HepG2 (cell line): ENCODE results near the gene HES2. TPM values are rescaled to one million over a fixed set of nuclear protein-coding genes. Genes with fewer than 3 reads are reported as not detected.

Experiments used
- ATAC-seq: fragments of 200-7000 bp; cut with Tn5 transposase; 3 replicates; pipeline ENCODE4 v1.9.1; 2020; ENCODE audit warnings: mild to moderate bottlenecking, moderate library complexity
- BruUV-seq: library from RNA; stranded (reverse); fragments of 400-500 nt; replicated peaks from 2 replicates; lab custom pipeline; 2021; lab: Mats Ljungman, UMichigan
- CTCF ChIA-PET: fragments of 300-600 bp; formaldehyde crosslinking; extraction: SDS; loops from one replicate; lab custom pipeline; 2021; ENCODE audit warnings: low total read pairs, inconsistent platforms, low intra/inter-chr PET ratio; lab: Yijun Ruan, JAX
- POLR2A ChIA-PET: fragments of 350-600 bp; sonication (Branson Sonifier 250); formaldehyde crosslinking; loops from one replicate; lab custom pipeline; 2020; ENCODE audit warnings: antibody characterized with exemption, inconsistent platforms; lab: Yijun Ruan, JAX
- DNase-seq: peaks from one replicate; pipeline ENCODE4 v3.0.0-alpha.2; 2015; ENCODE audit warnings: low spot score
- FAIRE-seq: peaks from 3 replicates; lab custom pipeline; 2011; peaks lifted over from hg19 to GRCh38; lab: Jason Lieb, UNC
- H2AFZ ChIP-seq: one replicate; pipeline ENCODE4 v1.6.1; 2011; ENCODE audit warnings: low read length, inconsistent platforms
- H3K27ac ChIP-seq: fragments of 300-600 bp; 3 replicates; pipeline ENCODE4 v1.8.0; 2011; ENCODE audit warnings: mixed run types, mild to moderate bottlenecking, mixed read lengths, low read length, inconsistent platforms; ENCODE audit not compliant: insufficient read depth; ENCODE audit errors: extremely low read length
- H3K27me3 ChIP-seq, 2 experiments: fragments of 200-600 bp in 1 of 2; 2 replicates in 1 of 2; 3 replicates in 1 of 2; pipeline versions ENCODE4 v1.6.0 to v1.8.0; 2011; ENCODE audit warnings: low read length in 2 of 2, mild to moderate bottlenecking in 2 of 2, moderate library complexity in 2 of 2, inconsistent platforms in 1 of 2; ENCODE audit not compliant: insufficient read depth in 2 of 2, control insufficient read depth in 1 of 2
- H3K36me3 ChIP-seq, 2 experiments: fragments of 200-600 bp in 1 of 2; replicated peaks in 1 of 2; 2 replicates in 1 of 2; 3 replicates in 1 of 2; pipeline versions ENCODE4 v1.5.1 to v1.8.0; 2011; ENCODE audit warnings: low read length in 2 of 2, inconsistent platforms in 1 of 2; ENCODE audit not compliant: insufficient read depth in 2 of 2, control insufficient read depth in 1 of 2
- H3K4me1 ChIP-seq: 2 replicates; pipeline ENCODE4 v1.5.1; 2012; ENCODE audit warnings: low read length, inconsistent platforms; ENCODE audit not compliant: insufficient read depth
- H3K4me2 ChIP-seq: 2 replicates; pipeline ENCODE4 v1.6.0; 2011; ENCODE audit warnings: low read depth, low read length, inconsistent platforms
- H3K4me3 ChIP-seq, 3 experiments: fragments of 200-600 bp in 1 of 3; sonication (generic), shearing (Covaris generic) in 1 of 3; replicated peaks in 1 of 3; 2 replicates each; pipeline ENCODE4 v1.5.1; 2011 to 2016; ENCODE audit warnings: low read length in 3 of 3, inconsistent platforms in 2 of 3, low read depth in 2 of 3, mild to moderate bottlenecking in 2 of 3, control low read depth in 1 of 3, mixed read lengths in 1 of 3; ENCODE audit not compliant: insufficient read depth in 1 of 3
- H3K79me2 ChIP-seq: one replicate; pipeline ENCODE4 v1.6.1; 2011; ENCODE audit warnings: low read length, inconsistent platforms; ENCODE audit not compliant: insufficient read depth
- H3K9ac ChIP-seq: 2 replicates; pipeline ENCODE4 v1.6.0; 2011; ENCODE audit warnings: mild to moderate bottlenecking, low read depth, low read length, inconsistent platforms; ENCODE audit not compliant: insufficient read depth
- H3K9me3 ChIP-seq: 2 replicates; pipeline ENCODE4 v1.5.1; 2012; ENCODE audit warnings: mild to moderate bottlenecking, low read length
- H4K20me1 ChIP-seq: 2 replicates; pipeline ENCODE4 v1.6.0; 2011; ENCODE audit warnings: inconsistent platforms, mild to moderate bottlenecking, low read length, moderate library complexity; ENCODE audit not compliant: insufficient read depth
- ARNTL ChIP-seq: sonication (generic); formaldehyde crosslinking; IDR thresholded peaks from 2 replicates; pipeline ENCODE4 v1.4.0; 2020; ENCODE audit warnings: mild to moderate bottlenecking, missing genetic modification reagents
- GATA4 ChIP-seq: sonication (generic); IDR thresholded peaks from 2 replicates; pipeline ENCODE4 v1.6.1; 2016; ENCODE audit warnings: antibody characterized with exemption, low read depth, borderline replicate concordance
- GPBP1L1 ChIP-seq: sonication (generic); formaldehyde crosslinking; IDR thresholded peaks from 2 replicates; pipeline ENCODE4 v1.5.0; 2020; ENCODE audit warnings: mild to moderate bottlenecking, missing genetic modification reagents
- IRX3 ChIP-seq: sonication (generic); formaldehyde crosslinking; IDR thresholded peaks from 2 replicates; pipeline ENCODE4 v1.8.1; 2023; ENCODE audit warnings: mild to moderate bottlenecking, low read depth, missing genetic modification reagents, borderline replicate concordance
- MTERF4 ChIP-seq: sonication (generic); formaldehyde crosslinking; IDR thresholded peaks from 2 replicates; pipeline ENCODE4 v1.8.0; 2023; ENCODE audit warnings: mild to moderate bottlenecking, missing genetic modification reagents
- PCBP1 ChIP-seq: fragments of 200-400 bp; formaldehyde crosslinking; IDR thresholded peaks from 2 replicates; pipeline ENCODE4 v1.6.1; 2017; ENCODE audit warnings: mild to moderate bottlenecking, low read depth, low read length, borderline replicate concordance
- PHF5A ChIP-seq: IDR thresholded peaks from one replicate; pipeline ENCODE4 v1.6.1; 2018; ENCODE audit warnings: low read depth, missing genetic modification reagents; ENCODE audit not compliant: unreplicated experiment
- ZBTB14 ChIP-seq: sonication (generic); formaldehyde crosslinking; IDR thresholded peaks from 2 replicates; pipeline ENCODE4 v1.4.0; 2020; ENCODE audit warnings: missing genetic modification reagents
- ZC3H13 ChIP-seq: sonication (generic); formaldehyde crosslinking; IDR thresholded peaks from 2 replicates; pipeline ENCODE4 v1.8.1; 2023; ENCODE audit warnings: mild to moderate bottlenecking, missing genetic modification reagents, moderate library complexity
- ZHX2 ChIP-seq, 2 experiments: sonication (generic) in 1 of 2; formaldehyde crosslinking in 1 of 2; IDR thresholded peaks; 2 replicates each; pipeline versions ENCODE4 v1.6.1 to v1.9.0; 2014 to 2022; ENCODE audit warnings: antibody characterized with exemption in 1 of 2, borderline replicate concordance in 1 of 2, inconsistent platforms in 1 of 2, low read depth in 1 of 2, missing genetic modification reagents in 1 of 2
- ZNF883 ChIP-seq: sonication (generic); formaldehyde crosslinking; IDR thresholded peaks from 2 replicates; pipeline ENCODE4 v1.5.1; 2020; ENCODE audit warnings: mild to moderate bottlenecking, missing genetic modification reagents; ENCODE audit errors: not compliant biosample characterization
- WGBS: methylation state at CpG from one replicate; pipeline ENCODE4 v1.1.6; 2017; ENCODE audit warnings: low lambda C conversion rate; 5-methylcytosine and 5-hydroxymethylcytosine counted together
- in situ Hi-C: cut with HindIII; loops from 2 replicates; pipeline ENCODE4 v1.10.0; 2017; ENCODE audit warnings: low pct_unique_long_range_greater_than_20kb; ENCODE audit not compliant: extremely low pct_ligation_motif_present
- intact Hi-C: fragments of 100-400 bp; cut with micrococcal nuclease; formaldehyde crosslinking; loops from one replicate; pipeline ENCODE4 v1.10.0; 2022; ENCODE audit not compliant: unreplicated experiment
- polyA plus RNA-seq, 8 experiments: library from polyadenylated mRNA; depleted of rRNA in 3 of 8; stranded (reverse) in 7 of 8; unstranded in 1 of 8; fragments of >200 nt; fragmentation: Illumina TruSeq in 4 of 8; extraction: Trizol in 4 of 8; gene quantifications; 2 replicates each; pipeline versions ENCODE4 v1.2.1 to v1.2.3, GENCODE V29; 2011 to 2016; ENCODE audit warnings: low read depth in 4 of 8, missing spikeins in 1 of 8, mixed read lengths in 1 of 8; ENCODE audit not compliant: insufficient read depth in 1 of 8
- total RNA-seq, 5 experiments: library from RNA; depleted of rRNA; stranded (reverse); fragments of >200 nt; fragmentation: Illumina TruSeq; extraction: Trizol; gene quantifications; 2 replicates each; pipeline ENCODE4 v1.2.3, GENCODE V29; 2016; ENCODE audit warnings: low read depth in 1 of 5

The HES2 gene
- total and polyA plus RNA-seq, 2 of the 13 experiments (the other 11 are each of a cell fraction or from before 2014, with no cell fraction given) = 0.11 to 0.17 TPM

- intact Hi-C loops (loop anchor here (2.0 to 10.0 kb wide), 2 partner anchors 18 to 652 kb away; no protein-coding TSS in a partner anchor), in situ Hi-C loops (no loop called here)
- ChIA-PET POLR2A (interaction anchor here (1.0 to 1.5 kb wide), 5 partner anchors 10 to 43 kb away, joined by 3 to 5 read pairs (median 4); no protein-coding TSS in a partner anchor), CTCF (interaction anchor here (0.9 kb wide), 1 partner anchor 17 kb away, joined by 3 read pairs; no protein-coding TSS in a partner anchor)
- DNase-seq (peak; percentile 86), FAIRE-seq (peak; percentile 83), ATAC-seq (peak; percentile 37)
- under 1% methylated on average over 34 of the region's 67 CpGs for WGBS
- Histone ChIP-seq H3K27ac (peak overlapping the region; percentile 91), H3K9me3 (no peaks in the 10 kb centered on the region), H3K4me1 (peaks cover 51% of the 10 kb centered on the region), H3K27me3 (peaks cover 0 to 1% of the 10 kb centered on the region in 2 experiments; a peak in 2 of 5 replicates), H3K36me3 (peaks cover 0 to 5% of the 10 kb centered on the region in 2 experiments; a peak in 3 of 5 replicates), H3K4me3 (peak overlapping the region; percentile 63 to 78 (median 77)), H3K4me2 (peak overlapping the region; percentile 99), H3K9ac (peak overlapping the region; percentile 85), H3K79me2 (peaks cover 22% of the 10 kb centered on the region), H4K20me1 (0 out of 2 replicates have a peak, but pooled peaks cover 8% of the 10 kb centered on the region), H2AFZ (no peak overlapping the region)
- TSS peak; percentile 83 for BruUV-seq
- TF ChIP-seq ZHX2 (IDR thresholded peaks at IDR 0.05; ENCODE audit: low read depth) = no peak
- TF ChIP-seq ZHX2 (CRISPR knock-in tag; IDR thresholded peaks at IDR 0.05; ENCODE audit: borderline replicate concordance) = peak; percentile 57; the same call in 1 of the 2 replicates
- TF ChIP-seq GATA4 = peak; percentile 29; the same call in 1 of the 2 replicates
- TF ChIP-seq PCBP1 = no peak
- peak; percentile 99 for TF ChIP-seq ARNTL (CRISPR knock-in tag)
- peak; percentile 47 for TF ChIP-seq ZNF883
- no peak for TF ChIP-seq GPBP1L1 (CRISPR knock-in tag)
- peak; percentile 91; the same call in 1 of the 2 replicates for TF ChIP-seq MTERF4 (CRISPR knock-in tag)
- peak; percentile 43; the same call in 1 of the 2 replicates for TF ChIP-seq ZBTB14 (CRISPR knock-in tag)
- peak; percentile 74; the same call in 1 of the 2 replicates for TF ChIP-seq IRX3 (CRISPR knock-in tag)
- peak; percentile 99 for TF ChIP-seq ZC3H13
- peak; percentile 40 for TF ChIP-seq PHF5A (CRISPR knock-in tag)
Observed at GRCh38 chr1:6447016-6447817, 27.5 kb upstream of the HES2 start.
